Stimulated activated CD4-positive, alpha-beta T cell treated with anti-CD3 and anti-CD28 coated beads, Interleukin-1b, Interleukin-23, amount 100 ng/mL, for 24 hours (primary cell): ENCODE results near the gene RTN4R.

Experiments used
- DNase-seq, 4 experiments: peaks; one replicate each; pipeline ENCODE4 v3.0.0-alpha.2; 2020; ENCODE audit warnings: low read depth in 4 of 4, low spot score in 1 of 4

Gene RTN4R

DNA sequence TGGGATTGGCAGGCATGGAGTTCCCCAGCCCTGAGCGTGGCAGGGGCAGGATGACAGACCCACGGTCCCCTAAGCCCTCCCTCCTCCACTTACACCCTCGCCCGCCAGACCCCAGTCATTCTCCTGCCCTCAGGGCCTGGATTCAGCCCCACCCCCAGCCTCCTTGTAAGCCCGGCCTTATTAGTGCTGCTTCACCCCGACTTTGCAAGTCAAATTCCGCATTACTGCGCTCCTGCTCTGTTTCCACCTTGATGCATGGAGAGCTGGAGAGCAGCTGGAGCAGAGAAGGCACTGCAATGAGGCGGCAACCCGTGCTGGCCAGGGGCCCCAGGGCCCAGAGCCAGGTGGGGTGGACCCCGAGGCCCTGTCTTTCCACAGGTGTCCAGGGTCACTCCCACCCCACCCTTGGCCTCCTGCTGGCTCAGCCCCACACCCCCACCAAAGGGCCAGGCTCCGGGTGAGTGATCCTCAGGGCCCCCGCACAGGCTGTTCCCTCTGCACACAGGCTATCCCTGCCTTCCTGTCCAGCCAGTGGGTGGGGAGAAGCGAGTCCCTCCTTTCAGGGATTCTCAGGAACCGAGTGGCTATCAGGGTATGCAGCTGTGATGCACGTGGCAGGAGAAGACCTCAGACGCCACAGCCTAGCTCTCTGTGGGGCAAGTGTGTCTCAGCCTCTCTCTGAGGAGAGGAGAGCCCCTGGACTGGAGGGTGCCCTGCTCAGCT is 36.4 kb downstream of the RTN4R start:
- no peak for DNase-seq

GRCh38 chr22:20230777-20231420 is 37.2 kb downstream of the RTN4R start:
- no peak for DNase-seq

- no peak for DNase-seq
Measured at GRCh38 chr22:20229916-20230775, 38.0 kb downstream of the RTN4R start.

DNA sequence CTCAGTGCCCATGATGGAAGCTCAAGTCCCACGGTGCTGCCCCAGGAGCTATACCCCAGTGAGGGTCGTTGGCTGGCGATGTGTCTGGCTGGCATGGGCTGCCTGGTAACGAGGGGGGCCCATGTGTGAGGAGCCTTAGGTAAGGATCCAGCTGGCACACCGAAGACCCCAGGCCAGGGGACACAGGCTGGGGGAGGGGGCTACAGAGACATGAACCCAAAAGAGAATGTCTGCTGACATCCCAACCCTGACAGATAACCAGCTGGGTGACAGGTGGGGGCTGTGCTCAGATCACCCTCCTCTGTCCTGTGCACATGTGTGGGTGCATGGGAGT is 39.2 kb downstream of the RTN4R start:
- no peak for DNase-seq

GRCh38 chr22:20228055-20228938 is 39.8 kb downstream of the RTN4R start:
- DNase-seq, result no peak

DNA sequence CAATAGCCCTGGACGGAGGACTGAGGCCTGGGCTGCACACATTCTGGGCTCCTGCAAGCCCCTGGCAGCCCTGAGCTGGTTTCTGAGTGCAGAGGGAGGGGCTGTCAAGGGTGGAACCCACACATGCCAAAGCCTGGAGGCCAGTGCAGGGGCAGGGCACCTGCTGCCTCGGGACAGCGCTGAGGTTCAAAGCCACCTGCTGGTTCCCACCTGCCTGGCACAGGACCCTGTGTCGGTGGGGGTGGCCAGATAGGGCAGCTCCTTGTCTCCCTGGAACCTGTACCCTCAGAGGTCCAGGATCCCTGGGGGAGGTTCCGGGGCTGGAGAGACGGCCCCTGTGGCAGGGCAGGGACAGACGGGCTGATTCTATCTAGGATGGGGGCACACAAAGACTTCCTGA is 40.8 kb downstream of the RTN4R start:
- no peak for DNase-seq

DNA sequence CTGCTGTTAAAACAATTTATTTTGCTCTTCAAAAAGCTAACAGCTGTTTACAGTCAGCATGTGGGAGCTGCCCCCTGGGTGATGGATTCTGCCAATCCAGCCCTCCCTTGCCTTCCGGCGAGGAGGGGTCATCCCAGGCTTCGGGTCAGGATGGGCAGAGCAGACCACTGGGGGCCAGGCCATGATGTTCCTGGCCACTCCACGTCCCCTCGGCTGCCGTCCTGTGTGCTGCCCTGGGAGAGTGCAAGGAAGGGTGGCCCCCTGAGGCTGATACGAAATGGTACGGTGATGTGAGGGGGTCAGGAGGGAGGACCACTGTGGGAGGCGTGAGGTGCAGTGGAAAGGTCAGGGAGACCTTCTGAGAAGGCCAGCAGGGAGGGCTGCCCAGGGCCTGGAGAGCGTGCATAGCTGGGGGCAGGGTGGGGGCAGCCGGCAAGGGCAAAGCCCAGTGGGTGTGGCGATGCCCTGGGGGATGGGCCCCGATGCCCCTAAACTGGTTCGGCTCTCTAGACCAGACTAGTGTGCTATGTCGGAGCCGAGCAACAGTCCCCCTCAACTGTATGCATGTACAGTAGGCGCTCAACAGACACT is 41.3 kb downstream of the RTN4R start:
- DNase-seq, result no peak

- DNase-seq, result no peak
Measured at GRCh38 chr22:20226077-20226716, 41.9 kb downstream of the RTN4R start.

GRCh38 chr22:20225693-20225966 is 42.5 kb downstream of the RTN4R start:
- no peak for DNase-seq

- DNase-seq, result no peak
Measured at GRCh38 chr22:20224917-20225692, 43.0 kb downstream of the RTN4R start.

DNA sequence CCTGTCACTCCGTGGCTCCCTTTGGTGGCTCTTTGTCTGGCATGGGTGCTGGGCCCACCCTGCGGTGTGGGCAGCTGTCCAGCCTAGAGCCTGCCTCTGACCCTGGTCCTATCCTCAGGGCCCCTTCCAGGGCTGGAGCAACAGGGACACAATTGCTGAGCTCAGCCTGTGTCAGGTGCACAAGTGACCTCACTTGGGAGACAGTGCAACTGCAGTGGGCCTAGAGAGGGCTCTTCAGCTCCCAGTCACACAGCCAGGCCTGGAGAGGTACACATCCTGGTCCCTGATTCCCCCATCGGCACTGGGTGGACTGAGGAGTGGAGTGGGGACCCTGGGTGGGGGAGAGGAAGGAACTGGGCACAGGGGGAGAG is 43.9 kb downstream of the RTN4R start:
- DNase-seq, result no peak

DNA sequence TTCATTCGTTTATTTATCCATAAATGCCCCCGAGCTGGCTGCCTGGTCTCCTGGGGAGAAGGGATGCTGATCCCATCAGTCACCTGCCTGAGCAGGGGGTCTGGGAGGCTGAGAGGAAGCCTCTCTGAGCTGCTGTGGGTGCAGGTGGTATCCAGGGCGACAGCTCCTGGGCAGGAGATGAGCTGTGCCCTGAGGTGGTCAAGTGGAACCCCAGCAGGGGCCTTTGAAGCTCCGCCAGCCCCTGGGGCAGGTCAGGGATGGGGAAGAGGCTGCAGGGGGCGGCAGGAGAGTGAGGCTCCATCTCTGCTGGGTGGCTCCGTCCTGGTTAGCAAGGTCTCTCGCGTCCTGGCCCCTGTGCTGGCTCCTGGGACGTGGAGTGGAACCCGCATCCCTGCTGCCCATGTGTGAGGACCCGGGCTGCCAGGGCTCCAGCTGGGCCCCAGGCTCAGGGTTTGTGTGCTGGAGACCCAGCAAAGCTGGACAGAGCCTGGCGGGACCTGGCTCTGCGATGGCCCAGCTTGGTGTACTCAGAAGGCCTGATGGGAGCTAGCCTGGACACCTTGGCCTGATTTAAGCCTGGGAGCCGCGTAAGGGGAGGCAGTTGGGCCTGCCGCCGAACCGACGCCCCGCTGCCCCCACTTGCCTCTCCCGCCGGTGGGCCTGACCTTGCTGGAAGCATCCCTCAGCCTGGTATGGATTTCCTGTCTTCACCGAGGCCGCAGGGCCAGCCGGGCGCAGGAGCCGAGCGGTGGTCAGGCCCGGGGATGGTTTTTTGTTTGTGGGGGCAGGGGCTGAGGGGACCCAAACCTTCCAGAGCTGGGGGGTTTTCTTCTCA is 44.5 kb downstream of the RTN4R start:
- DNase-seq, result no peak

- no peak for DNase-seq
Measured at GRCh38 chr22:20222764-20223420, 45.2 kb downstream of the RTN4R start.

DNA sequence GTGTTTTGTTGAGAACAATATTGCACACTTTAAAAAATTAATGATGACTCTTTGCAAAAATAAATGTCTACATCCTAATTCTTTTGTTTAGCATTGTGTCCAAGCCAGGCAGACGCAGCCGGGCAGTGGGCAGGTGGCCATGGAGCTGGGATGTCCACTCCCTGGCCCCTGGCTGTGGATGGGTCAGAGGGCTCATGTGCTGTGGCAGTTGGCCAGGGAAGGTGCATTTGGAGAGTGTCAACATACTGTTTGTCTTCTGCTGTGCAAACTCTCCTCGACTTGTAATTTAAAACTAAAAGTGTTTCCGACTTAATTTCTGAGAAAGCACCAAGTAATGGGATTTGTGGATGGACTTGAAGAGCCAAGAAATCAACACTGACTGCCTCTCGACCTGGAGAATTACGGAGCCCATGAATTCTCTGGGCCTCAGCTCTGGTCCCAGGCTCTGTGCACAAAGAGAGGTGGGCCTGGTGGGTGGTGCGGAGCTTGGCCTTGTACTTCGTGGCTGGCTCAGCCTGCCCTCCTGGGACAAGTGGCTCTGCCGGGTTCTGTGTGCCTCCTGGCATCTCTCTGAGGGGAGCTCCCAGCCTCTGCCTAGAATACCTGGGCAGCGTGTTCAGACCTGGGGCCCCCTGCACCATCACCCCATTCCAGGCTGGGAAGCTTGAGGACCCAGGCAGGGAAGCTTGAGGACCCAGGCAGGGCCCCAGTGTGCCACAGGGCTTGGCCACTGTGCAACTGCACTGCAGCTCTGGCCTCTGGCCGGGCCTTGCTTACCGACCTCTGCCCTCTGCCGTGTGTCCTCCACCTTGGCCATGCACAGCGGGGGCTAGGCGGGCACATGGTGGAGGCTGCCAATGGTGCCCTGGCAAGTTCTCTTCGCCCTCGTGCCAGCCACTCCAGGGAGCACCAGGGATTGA is 46.4 kb downstream of the RTN4R start:
- no peak for DNase-seq

DNA sequence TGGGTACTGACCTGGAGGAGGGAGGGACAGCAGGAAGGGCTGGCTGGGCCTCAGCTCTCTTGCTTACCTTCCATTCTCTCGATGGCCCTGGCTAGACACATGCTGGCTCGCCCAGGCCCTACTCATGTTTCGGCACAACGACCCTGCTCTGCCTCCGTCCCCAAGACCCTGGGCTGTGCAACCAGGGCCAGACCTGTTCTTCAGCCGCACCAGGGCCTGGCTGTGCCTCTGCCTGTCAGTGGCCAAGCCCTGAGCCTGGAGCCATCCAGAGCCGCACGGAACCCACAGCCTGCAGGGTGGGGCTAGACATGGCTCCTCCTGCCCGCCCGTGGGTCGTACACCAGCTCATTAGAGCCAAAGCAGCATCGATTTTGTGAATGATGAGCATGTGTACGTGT is 47.5 kb downstream of the RTN4R start:
- no peak for DNase-seq

GRCh38 chr22:20219667-20220628 is 48.2 kb downstream of the RTN4R start:
- no peak for DNase-seq
